GM12878 (cell line): ENCODE results near the gene OPRL1.

Source experiments
- CEBPZ ChIP-seq: fragments of 150-350 bp; IDR thresholded peaks from 2 replicates; pipeline ENCODE4 v1.6.1; 2016; ENCODE audit warnings: low read depth, low read length
- CTCF ChIP-seq, 3 experiments: IDR thresholded peaks in 2 of 3; conservative IDR thresholded peaks in 1 of 3; 2 replicates each; pipeline ENCODE4 v1.5.1; 2011; ENCODE audit warnings: low read depth in 3 of 3, low read length in 3 of 3, mild to moderate bottlenecking in 3 of 3, control low read depth in 2 of 3, moderate library complexity in 2 of 3, inconsistent platforms in 1 of 3, mixed read lengths in 1 of 3; ENCODE audit not compliant: control insufficient read depth in 2 of 3, insufficient read depth in 1 of 3; ENCODE audit errors: extremely low read depth in 1 of 3
- EZH2 ChIP-seq: IDR thresholded peaks from 2 replicates; pipeline ENCODE4 v1.6.1; 2012; ENCODE audit warnings: low read depth, mild to moderate bottlenecking, control low read depth, inconsistent platforms, low read length, borderline replicate concordance; ENCODE audit not compliant: control insufficient read depth
- FOXM1 ChIP-seq: IDR thresholded peaks from 2 replicates; pipeline ENCODE4 v1.6.1; 2012; ENCODE audit warnings: low read depth, mild to moderate bottlenecking, inconsistent platforms, low read length, moderate library complexity
- JUND ChIP-seq: IDR thresholded peaks from 2 replicates; pipeline ENCODE4 v1.6.1; 2012; ENCODE audit warnings: low read depth, mild to moderate bottlenecking, low read length, improper control_type of control experiment, moderate library complexity
- SIN3A ChIP-seq: IDR thresholded peaks from 2 replicates; pipeline ENCODE4 v1.6.1; 2012; ENCODE audit warnings: low read depth, low read length, improper control_type of control experiment
- SKIL ChIP-seq: fragments of 450-650 bp; IDR thresholded peaks from 2 replicates; pipeline ENCODE4 v1.6.1; 2017; ENCODE audit warnings: mild to moderate bottlenecking, low read depth, inconsistent platforms; ENCODE audit not compliant: poor library complexity, severe bottlenecking
- SMAD1 ChIP-seq: fragments of 450-650 bp; IDR thresholded peaks from 2 replicates; pipeline ENCODE4 v1.6.1; 2018; ENCODE audit warnings: mild to moderate bottlenecking, low read depth; ENCODE audit not compliant: partially characterized antibody
- TCF12 ChIP-seq: IDR thresholded peaks from 2 replicates; pipeline ENCODE4 v1.6.1; 2011; ENCODE audit warnings: low read depth, mild to moderate bottlenecking, low read length
- ZNF274 ChIP-seq: IDR thresholded peaks from one replicate; pipeline ENCODE4 v1.8.0; 2011; ENCODE audit not compliant: insufficient read length, insufficient read depth
- ZNF384 ChIP-seq: IDR thresholded peaks from 2 replicates; pipeline ENCODE4 v1.6.1; 2012; ENCODE audit warnings: low read depth, mild to moderate bottlenecking, low read length, improper control_type of control experiment, borderline replicate concordance

- TF ChIP-seq ZNF384 (no peak), CTCF (IDR thresholded peaks at IDR 0.05 in 2 of 3, conservative IDR thresholded peaks at IDR 0.05 in 1 of 3; ENCODE audit: control insufficient read depth in 2 of 3, extremely low read depth in 1 of 3, insufficient read depth in 1 of 3, low read depth in 3 of 3, low read length in 3 of 3) (no peak), SMAD1 (no peak), FOXM1 (no peak), ZNF274 (no peak), EZH2 (no peak), CEBPZ (no peak), JUND (no peak), TCF12 (peak; percentile 35; the same call in 1 of the 2 replicates), SKIL (no peak), SIN3A (peak; percentile 59; the same call in 1 of the 2 replicates)
These were observed 439 bp upstream of the OPRL1 start, which contains the start of gene RGS19 for GRCh38 chr20:64079273-64080012.
